Endothelial cell of umbilical vein (primary cell): ENCODE measurements around the gene LDLRAD4. TPM values are rescaled to one million over a fixed set of nuclear protein-coding genes. Genes with fewer than 3 reads are reported as not detected.
A peak's percentile ranks its signal among the peaks of the same experiment; 100 is the strongest.

Experiments used
- BruUV-seq: library from RNA; stranded (reverse); fragments of 400-500 nt; replicated peaks from 2 replicates; lab custom pipeline; 2021; lab: Mats Ljungman, UMichigan
- CTCF ChIA-PET: fragments of 300-600, 350-600 bp; sonication (Branson Sonifier 250); formaldehyde crosslinking; loops from one replicate; lab custom pipeline; 2021; ENCODE audit warnings: antibody characterized with exemption, inconsistent platforms; lab: Charles Lee
- POLR2A ChIA-PET: fragments of 300-600, 350-600 bp; sonication (Branson Sonifier 250); formaldehyde crosslinking; loops from one replicate; lab custom pipeline; 2021; ENCODE audit warnings: antibody characterized with exemption, inconsistent platforms; lab: Charles Lee
- DNase-seq: peaks from one replicate; pipeline ENCODE4 v3.0.0-alpha.2; 2011; ENCODE audit warnings: low read depth, low spot score
- FAIRE-seq: peaks from 2 replicates; lab custom pipeline; 2011; peaks lifted over from hg19 to GRCh38; lab: Jason Lieb, UNC
- H2AFZ ChIP-seq: 2 replicates; pipeline ENCODE4 v1.6.0; 2012; ENCODE audit warnings: low read depth, low read length, control low read depth, inconsistent platforms
- H3K27ac ChIP-seq: 2 replicates; pipeline ENCODE4 v1.5.1; 2011; ENCODE audit warnings: low read depth, mild to moderate bottlenecking, control low read depth, low read length, moderate library complexity; ENCODE audit not compliant: insufficient read depth
- H3K27me3 ChIP-seq, 2 experiments: 2 replicates each; pipeline versions ENCODE4 v1.6.0 to v1.6.1; 2011; ENCODE audit warnings: low read length in 2 of 2, mixed read lengths in 1 of 2; ENCODE audit not compliant: control insufficient read depth in 2 of 2, insufficient read depth in 2 of 2
- H3K36me3 ChIP-seq, 2 experiments: 2 replicates in 1 of 2; 3 replicates in 1 of 2; pipeline ENCODE4 v1.5.1; 2011; ENCODE audit warnings: low read length in 2 of 2, mild to moderate bottlenecking in 1 of 2, moderate library complexity in 1 of 2; ENCODE audit not compliant: control insufficient read depth in 2 of 2, insufficient read depth in 2 of 2; ENCODE audit errors: extremely low read depth in 1 of 2
- H3K4me1 ChIP-seq: 3 replicates; pipeline ENCODE4 v1.5.1; 2011; ENCODE audit warnings: mild to moderate bottlenecking, low read length; ENCODE audit not compliant: control insufficient read depth, insufficient read depth; ENCODE audit errors: extremely low read depth
- H3K4me2 ChIP-seq: 2 replicates; pipeline ENCODE4 v1.6.1; 2011; ENCODE audit warnings: low read length, control low read depth, mixed read lengths; ENCODE audit not compliant: insufficient read depth
- H3K4me3 ChIP-seq, 3 experiments: fragments of 200-600 bp in 1 of 3; sonication (generic), shearing (Covaris generic) in 1 of 3; replicated peaks in 1 of 3; 2 replicates each; pipeline ENCODE4 v1.5.1; 2011 to 2016; ENCODE audit warnings: control low read depth in 3 of 3, low read length in 3 of 3, mild to moderate bottlenecking in 2 of 3, inconsistent platforms in 1 of 3, low read depth in 1 of 3, moderate library complexity in 1 of 3; ENCODE audit not compliant: insufficient read depth in 1 of 3
- H3K79me2 ChIP-seq: 2 replicates; pipeline ENCODE4 v1.6.0; 2012; ENCODE audit warnings: low read length, inconsistent platforms; ENCODE audit not compliant: control insufficient read depth, insufficient read depth
- H3K9ac ChIP-seq: replicated peaks from 2 replicates; pipeline ENCODE3; 2011; ENCODE audit warnings: low read length, control low read depth; ENCODE audit not compliant: insufficient read depth; ENCODE audit errors: extremely low read depth
- H3K9me1 ChIP-seq: replicated peaks from 3 replicates; pipeline ENCODE4 v1.6.0; 2011; ENCODE audit warnings: mild to moderate bottlenecking, low read length; ENCODE audit not compliant: control insufficient read depth, insufficient read depth; ENCODE audit errors: extremely low read depth
- H3K9me3 ChIP-seq: replicated peaks from 2 replicates; pipeline ENCODE4 v1.5.1; 2012; ENCODE audit warnings: low read length, inconsistent platforms; ENCODE audit not compliant: control insufficient read depth, insufficient read depth
- H4K20me1 ChIP-seq: replicated peaks from 2 replicates; pipeline ENCODE3; 2011; ENCODE audit warnings: mild to moderate bottlenecking, low read length; ENCODE audit not compliant: control insufficient read depth, insufficient read depth; ENCODE audit errors: extremely low read depth
- EZH2 ChIP-seq: IDR thresholded peaks from 2 replicates; pipeline ENCODE4 v1.6.1; 2012; ENCODE audit warnings: borderline replicate concordance, low read depth, mild to moderate bottlenecking, moderate library complexity, low read length, inconsistent platforms; ENCODE audit not compliant: severe bottlenecking
- FOS ChIP-seq: IDR thresholded peaks from 2 replicates; pipeline ENCODE4 v1.6.1; 2011; ENCODE audit warnings: mild to moderate bottlenecking, low read length, moderate library complexity, borderline replicate concordance; ENCODE audit not compliant: insufficient read depth
- GATA2 ChIP-seq: IDR thresholded peaks from 2 replicates; pipeline ENCODE4 v1.7.0; 2011; ENCODE audit warnings: low read depth, mild to moderate bottlenecking, moderate library complexity, mixed read lengths, low read length; ENCODE audit not compliant: insufficient read length, insufficient read depth
- JUN ChIP-seq: IDR thresholded peaks from 2 replicates; pipeline ENCODE4 v1.6.1; 2011; ENCODE audit warnings: borderline replicate concordance, low read depth; ENCODE audit not compliant: insufficient read length, insufficient read depth
- MYC ChIP-seq: IDR thresholded peaks from one replicate; pipeline ENCODE4 v1.6.1; 2011; ENCODE audit warnings: mild to moderate bottlenecking, low read depth, low read length
- POLR2A ChIP-seq: IDR thresholded peaks from 2 replicates; pipeline ENCODE4 v1.6.1; 2012; ENCODE audit warnings: low read depth, mild to moderate bottlenecking, control low read depth, low read length
- POLR2AphosphoS5 ChIP-seq: IDR thresholded peaks from 2 replicates; pipeline ENCODE4 v1.6.1; 2012; ENCODE audit warnings: low read depth, mild to moderate bottlenecking, control low read depth, low read length, moderate library complexity; ENCODE audit not compliant: insufficient read depth
- dilution Hi-C: fragments of 300-500 bp; cut with MboI; formaldehyde crosslinking; loops from one replicate; pipeline ENCODE4 v1.15.0; 2019; ENCODE audit warnings: low sequenced_read_pairs; ENCODE audit not compliant: extremely low pct_ligation_motif_present
- intact Hi-C: fragments of 100-400 bp; cut with micrococcal nuclease; formaldehyde crosslinking; loops from one replicate; pipeline ENCODE4 v1.10.0; 2022
- polyA plus RNA-seq, 4 experiments: library from polyadenylated mRNA; depleted of rRNA in 3 of 4; stranded (reverse) in 3 of 4; unstranded in 1 of 4; fragments of >200 nt; gene quantifications; 2 replicates each; pipeline versions ENCODE4 v1.2.1 to v1.2.3, GENCODE V29; 2011 to 2012; ENCODE audit warnings: missing spikeins in 1 of 4
- total RNA-seq: library from RNA; stranded (reverse); gene quantifications from 2 replicates; pipeline ENCODE4 v1.2.3, GENCODE V29; 2021
- TF ChIP-seq, protein P1 (sequence below), 2 donors: IDR thresholded peaks; 1 replicate in 1 of 2; 2 replicates in 1 of 2; pipeline ENCODE4 v1.5.1; 2011; ENCODE audit warnings: low read length in 2 of 2, mild to moderate bottlenecking in 2 of 2, moderate library complexity in 2 of 2, control low read depth in 1 of 2, inconsistent platforms in 1 of 2, low read depth in 1 of 2; ENCODE audit not compliant: insufficient read depth in 1 of 2; ENCODE audit errors: extremely low read depth in 1 of 2
- TF ChIP-seq, protein P2 (sequence below): IDR thresholded peaks from 2 replicates; pipeline ENCODE4 v1.6.1; 2011; ENCODE audit not compliant: insufficient read depth, insufficient read length

LDLRAD4 gene
- total and polyA plus RNA-seq, 2 donors (not counting 3 experiments of a cell fraction or from before 2014, with no cell fraction given) = 5.2 to 6.5 TPM

DNA sequence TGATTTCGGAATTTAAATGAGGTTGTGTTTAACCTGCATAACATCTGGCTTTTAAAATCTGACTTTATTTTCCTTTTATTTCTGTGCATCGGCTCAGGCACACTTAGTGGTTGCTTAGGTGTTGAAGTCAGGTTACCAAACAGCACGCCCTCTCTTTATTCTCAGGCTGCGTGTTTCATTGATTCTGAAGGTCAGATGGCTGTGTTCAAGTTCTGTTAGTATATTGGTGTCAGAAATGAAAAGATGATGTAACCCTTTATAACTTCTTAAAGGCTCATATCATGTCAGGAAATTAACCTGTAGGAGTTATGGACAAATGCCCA is 246.5 kb downstream of the LDLRAD4 start:
- H3K4me3 ChIP-seq = peak overlapping the region in 1 of 3 experiments; percentile 39
- TF ChIP-seq MYC = no peak
- TF ChIP-seq EZH2 = no peak
- no peak for TF ChIP-seq GATA2
- TF ChIP-seq JUN = no peak
- TF ChIP-seq, protein P1, sequence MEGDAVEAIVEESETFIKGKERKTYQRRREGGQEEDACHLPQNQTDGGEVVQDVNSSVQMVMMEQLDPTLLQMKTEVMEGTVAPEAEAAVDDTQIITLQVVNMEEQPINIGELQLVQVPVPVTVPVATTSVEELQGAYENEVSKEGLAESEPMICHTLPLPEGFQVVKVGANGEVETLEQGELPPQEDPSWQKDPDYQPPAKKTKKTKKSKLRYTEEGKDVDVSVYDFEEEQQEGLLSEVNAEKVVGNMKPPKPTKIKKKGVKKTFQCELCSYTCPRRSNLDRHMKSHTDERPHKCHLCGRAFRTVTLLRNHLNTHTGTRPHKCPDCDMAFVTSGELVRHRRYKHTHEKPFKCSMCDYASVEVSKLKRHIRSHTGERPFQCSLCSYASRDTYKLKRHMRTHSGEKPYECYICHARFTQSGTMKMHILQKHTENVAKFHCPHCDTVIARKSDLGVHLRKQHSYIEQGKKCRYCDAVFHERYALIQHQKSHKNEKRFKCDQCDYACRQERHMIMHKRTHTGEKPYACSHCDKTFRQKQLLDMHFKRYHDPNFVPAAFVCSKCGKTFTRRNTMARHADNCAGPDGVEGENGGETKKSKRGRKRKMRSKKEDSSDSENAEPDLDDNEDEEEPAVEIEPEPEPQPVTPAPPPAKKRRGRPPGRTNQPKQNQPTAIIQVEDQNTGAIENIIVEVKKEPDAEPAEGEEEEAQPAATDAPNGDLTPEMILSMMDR (IDR thresholded peaks at IDR 0.05; ENCODE audit: extremely low read depth in 1 of 2, insufficient read depth in 1 of 2, low read depth in 1 of 2, low read length in 2 of 2) = no peak
- no peak for TF ChIP-seq POLR2AphosphoS5
- TF ChIP-seq FOS = no peak
- no peak for TF ChIP-seq POLR2A
- TF ChIP-seq, protein P2, sequence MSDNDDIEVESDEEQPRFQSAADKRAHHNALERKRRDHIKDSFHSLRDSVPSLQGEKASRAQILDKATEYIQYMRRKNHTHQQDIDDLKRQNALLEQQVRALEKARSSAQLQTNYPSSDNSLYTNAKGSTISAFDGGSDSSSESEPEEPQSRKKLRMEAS = no peak
- FAIRE-seq = no peak
- peak overlapping the region; percentile 85 for H3K4me2 ChIP-seq
- peak overlapping the region; percentile 98 for H3K27ac ChIP-seq
- H3K9me1 ChIP-seq = no peaks in the 10 kb centered on the region
- BruUV-seq = TSS peak; percentile 86
- H3K4me1 ChIP-seq = peaks cover 24% of the 10 kb centered on the region
- ChIA-PET POLR2A (no interaction called here), CTCF (interaction anchor here (1.0 to 1.9 kb wide), 3 partner anchors 35 to 66 kb away, joined by 4 to 5 read pairs (median 5); no protein-coding TSS in a partner anchor)
- intact Hi-C loops = loop anchor here (1.0 to 10.0 kb wide), 6 partner anchors 36 to 340 kb away; partner anchors contain the start of genes FAM210A and RNMT
- H3K36me3 ChIP-seq = no peaks in the 10 kb centered on the region
- peak overlapping the region; percentile 14 for H2AFZ ChIP-seq
- H3K27me3 ChIP-seq = no peaks in the 10 kb centered on the region
- DNase-seq = no peak
- no peaks in the 10 kb centered on the region for H3K79me2 ChIP-seq
- H3K9ac ChIP-seq = peak overlapping the region; percentile 71
- dilution Hi-C loops = no loop called here
- H4K20me1 ChIP-seq = no peaks in the 10 kb centered on the region
- H3K9me3 ChIP-seq = no peaks in the 10 kb centered on the region
